ENCODE data around the gene NETO2.

DNA sequence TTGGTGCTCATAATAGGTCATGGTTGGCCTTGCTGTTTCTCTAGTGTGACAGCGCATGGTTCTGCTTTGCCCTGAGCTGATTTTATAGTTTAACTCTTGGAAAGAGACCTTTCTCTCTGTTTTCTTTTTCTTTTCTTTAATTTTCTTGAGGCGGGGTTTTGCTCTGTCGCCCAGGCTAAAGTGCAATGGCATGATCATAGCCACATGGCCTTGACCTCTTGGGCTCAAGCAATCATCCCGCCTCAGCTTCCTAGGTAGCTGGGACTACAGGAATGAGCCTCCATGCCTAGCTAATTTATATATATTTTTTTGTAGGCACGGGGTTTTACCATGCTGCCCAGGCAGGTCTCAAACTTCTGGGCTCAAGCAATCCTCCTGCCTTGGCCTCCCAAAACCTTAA, 89.8 kb downstream of the NETO2 start:
- TF ChIP-seq, protein P1, sequence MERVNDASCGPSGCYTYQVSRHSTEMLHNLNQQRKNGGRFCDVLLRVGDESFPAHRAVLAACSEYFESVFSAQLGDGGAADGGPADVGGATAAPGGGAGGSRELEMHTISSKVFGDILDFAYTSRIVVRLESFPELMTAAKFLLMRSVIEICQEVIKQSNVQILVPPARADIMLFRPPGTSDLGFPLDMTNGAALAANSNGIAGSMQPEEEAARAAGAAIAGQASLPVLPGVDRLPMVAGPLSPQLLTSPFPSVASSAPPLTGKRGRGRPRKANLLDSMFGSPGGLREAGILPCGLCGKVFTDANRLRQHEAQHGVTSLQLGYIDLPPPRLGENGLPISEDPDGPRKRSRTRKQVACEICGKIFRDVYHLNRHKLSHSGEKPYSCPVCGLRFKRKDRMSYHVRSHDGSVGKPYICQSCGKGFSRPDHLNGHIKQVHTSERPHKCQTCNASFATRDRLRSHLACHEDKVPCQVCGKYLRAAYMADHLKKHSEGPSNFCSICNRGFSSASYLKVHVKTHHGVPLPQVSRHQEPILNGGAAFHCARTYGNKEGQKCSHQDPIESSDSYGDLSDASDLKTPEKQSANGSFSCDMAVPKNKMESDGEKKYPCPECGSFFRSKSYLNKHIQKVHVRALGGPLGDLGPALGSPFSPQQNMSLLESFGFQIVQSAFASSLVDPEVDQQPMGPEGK (CRISPR knock-in tag; IDR thresholded peaks at IDR 0.05; ENCODE audit: borderline replicate concordance): no peak
- no peak for TF ChIP-seq ESRRG (CRISPR knock-in tag; IDR thresholded peaks at IDR 0.05)
- no peak for TF ChIP-seq TOX (CRISPR knock-in tag; IDR thresholded peaks at IDR 0.05; ENCODE audit: borderline replicate concordance)
- no peak for TF ChIP-seq TCF4 (CRISPR knock-in tag; IDR thresholded peaks at IDR 0.05; ENCODE audit: borderline replicate concordance)
- no peak for TF ChIP-seq ZC3H10 (CRISPR knock-in tag; IDR thresholded peaks at IDR 0.05)
- TF ChIP-seq, protein P2, sequence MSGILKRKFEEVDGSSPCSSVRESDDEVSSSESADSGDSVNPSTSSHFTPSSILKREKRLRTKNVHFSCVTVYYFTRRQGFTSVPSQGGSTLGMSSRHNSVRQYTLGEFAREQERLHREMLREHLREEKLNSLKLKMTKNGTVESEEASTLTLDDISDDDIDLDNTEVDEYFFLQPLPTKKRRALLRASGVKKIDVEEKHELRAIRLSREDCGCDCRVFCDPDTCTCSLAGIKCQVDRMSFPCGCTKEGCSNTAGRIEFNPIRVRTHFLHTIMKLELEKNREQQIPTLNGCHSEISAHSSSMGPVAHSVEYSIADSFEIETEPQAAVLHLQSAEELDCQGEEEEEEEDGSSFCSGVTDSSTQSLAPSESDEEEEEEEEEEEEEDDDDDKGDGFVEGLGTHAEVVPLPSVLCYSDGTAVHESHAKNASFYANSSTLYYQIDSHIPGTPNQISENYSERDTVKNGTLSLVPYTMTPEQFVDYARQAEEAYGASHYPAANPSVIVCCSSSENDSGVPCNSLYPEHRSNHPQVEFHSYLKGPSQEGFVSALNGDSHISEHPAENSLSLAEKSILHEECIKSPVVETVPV (CRISPR knock-in tag; IDR thresholded peaks at IDR 0.05): no peak
- TF ChIP-seq ZNF565 (CRISPR knock-in tag; conservative IDR thresholded peaks at IDR 0.05; ENCODE audit: low read depth): no peak
